Common myeloid progenitor, CD34-positive (primary cell): ENCODE results near the gene CKLF.
"Not testable (repeated sequence)": the region's sequence is repeated elsewhere in the genome, so short reads cannot be mapped to it uniquely, and the experiment has no call there.

Experiments
- CTCF ChIA-PET: fragments of 350-600 bp; sonication (Branson Sonifier 250); formaldehyde crosslinking; loops from one replicate; lab custom pipeline; 2021; ENCODE audit warnings: antibody characterized with exemption; lab: Charles Lee
- POLR2A ChIA-PET: fragments of 350-600 bp; sonication (Branson Sonifier 250); formaldehyde crosslinking; loops from one replicate; lab custom pipeline; 2021; ENCODE audit warnings: antibody characterized with exemption; lab: Charles Lee
- DNase-seq, 3 donors: peaks; one replicate each; pipeline versions ENCODE4 v3.0.0 to v3.0.0-alpha.2; 2013
- H3K27ac ChIP-seq, 2 experiments: 1 replicate in 1 of 2; 2 replicates in 1 of 2; pipeline ENCODE4 v1.7.0; 2013; ENCODE audit warnings: inconsistent platforms in 2 of 2, low read length in 2 of 2, mild to moderate bottlenecking in 2 of 2, low read depth in 1 of 2, moderate library complexity in 1 of 2; ENCODE audit not compliant: severe bottlenecking in 2 of 2, insufficient read depth in 1 of 2, poor library complexity in 1 of 2
- H3K27me3 ChIP-seq, 5 experiments: replicated peaks in 2 of 5; 1 replicate in 3 of 5; 2 replicates in 2 of 5; pipeline versions ENCODE4 v1.6.1 to v1.7.0; 2013; ENCODE audit warnings: low read length in 4 of 5, mild to moderate bottlenecking in 2 of 5, moderate library complexity in 2 of 5, inconsistent platforms in 1 of 5; ENCODE audit not compliant: insufficient read depth in 5 of 5, control insufficient read depth in 4 of 5
- H3K36me3 ChIP-seq, 4 experiments: 1 replicate in 2 of 4; 2 replicates in 2 of 4; pipeline versions ENCODE4 v1.6.1 to v1.7.0; 2013; ENCODE audit warnings: low read length in 3 of 4, control low read depth in 1 of 4, mild to moderate bottlenecking in 1 of 4; ENCODE audit not compliant: control insufficient read depth in 4 of 4, insufficient read depth in 4 of 4
- H3K4me1 ChIP-seq, 4 experiments: 1 replicate in 3 of 4; 2 replicates in 1 of 4; pipeline versions ENCODE4 v1.6.1 to v1.7.1; 2013; ENCODE audit warnings: low read length in 3 of 4, mild to moderate bottlenecking in 3 of 4, control low read depth in 1 of 4, inconsistent platforms in 1 of 4, moderate library complexity in 1 of 4; ENCODE audit not compliant: control insufficient read depth in 4 of 4, insufficient read depth in 4 of 4; ENCODE audit errors: control extremely low read depth in 1 of 4
- H3K4me3 ChIP-seq, 7 experiments: 1 replicate in 4 of 7; 2 replicates in 3 of 7; pipeline versions ENCODE4 v1.5.1 to v1.7.0; 2013; ENCODE audit warnings: mild to moderate bottlenecking in 7 of 7, low read length in 6 of 7, moderate library complexity in 6 of 7, inconsistent platforms in 2 of 7, low read depth in 2 of 7, control low read depth in 1 of 7; ENCODE audit not compliant: insufficient read depth in 4 of 7, control insufficient read depth in 1 of 7; ENCODE audit errors: extremely low read depth in 1 of 7
- H3K9me3 ChIP-seq, 5 experiments: 1 replicate in 4 of 5; 2 replicates in 1 of 5; pipeline versions ENCODE4 v1.6.1 to v1.7.1; 2013; ENCODE audit warnings: low read length in 4 of 5, mild to moderate bottlenecking in 2 of 5, inconsistent platforms in 1 of 5, low read depth in 1 of 5, moderate library complexity in 1 of 5; ENCODE audit not compliant: control insufficient read depth in 4 of 5, insufficient read depth in 2 of 5; ENCODE audit errors: control extremely low read depth in 1 of 5
- whole genome bisulfite sequencing: methylation state at CpG from one replicate; pipeline ENCODE4 v1.1.5; 2013; ENCODE audit not compliant: insufficient coverage; 5-methylcytosine and 5-hydroxymethylcytosine counted together

Gene CKLF

DNA sequence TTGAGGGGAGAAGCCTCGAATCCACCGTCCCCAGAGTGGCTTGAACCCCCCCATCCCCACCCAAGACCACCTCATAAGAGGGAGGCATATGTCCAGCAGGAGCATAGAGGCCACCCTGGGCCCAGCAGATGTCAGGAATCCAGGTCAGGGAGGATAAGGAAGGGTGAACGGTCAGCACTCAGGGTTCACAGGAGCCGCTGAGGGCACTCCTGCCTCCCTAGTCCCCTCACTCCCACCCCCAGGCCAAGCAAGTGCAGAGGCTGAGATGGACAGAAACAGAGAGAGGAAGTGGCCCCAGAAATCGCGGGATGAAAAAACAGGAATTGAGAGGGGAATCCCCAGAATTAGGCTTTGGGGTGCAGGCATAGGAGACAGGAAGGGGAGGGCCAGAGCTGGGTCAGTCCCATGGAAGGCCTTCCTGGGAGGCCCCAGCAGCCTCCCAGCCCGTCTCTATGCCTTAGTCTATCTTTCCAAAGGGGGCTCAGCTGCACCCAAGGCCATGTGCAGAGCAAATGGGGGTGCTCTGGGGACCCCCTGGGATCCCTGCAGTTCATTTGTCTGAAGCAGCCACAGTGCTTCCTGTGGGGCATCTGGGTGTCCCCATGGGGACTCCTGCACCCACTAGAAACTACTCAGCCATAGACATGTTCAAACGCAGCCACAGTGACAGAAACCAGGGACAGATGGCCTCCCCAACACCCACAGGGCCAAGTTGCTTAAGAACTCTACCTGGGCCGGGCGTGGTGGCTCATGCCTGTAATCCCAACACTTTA, 53.8 kb downstream of the CKLF start:
- Histone ChIP-seq H3K27ac (peak overlapping the region in 1 of 2 experiments; percentile 49), H3K27me3 (no peaks in the 10 kb centered on the region), H3K36me3 (peaks cover 11 to 29% (median 20%) of the 10 kb centered on the region in 4 experiments), H3K4me3 (peak overlapping the region in 6 of 7 experiments; percentile 63 to 85 (median 74)), H3K9me3 (peaks cover 0 to 9% (median 3%) of the 10 kb centered on the region in 5 experiments), H3K4me1 (peaks cover 0 to 51% (median 40%) of the 10 kb centered on the region in 4 experiments)
- ChIA-PET CTCF (interaction anchor here (0.8 to 3.3 kb wide), 6 partner anchors 12 to 91 kb away, joined by 3 to 13 read pairs (median 6); no protein-coding TSS in a partner anchor), POLR2A (no interaction called here)
- no peak for DNase-seq
- WGBS = 35% methylated on average over 4 of the region's 10 CpGs

DNA sequence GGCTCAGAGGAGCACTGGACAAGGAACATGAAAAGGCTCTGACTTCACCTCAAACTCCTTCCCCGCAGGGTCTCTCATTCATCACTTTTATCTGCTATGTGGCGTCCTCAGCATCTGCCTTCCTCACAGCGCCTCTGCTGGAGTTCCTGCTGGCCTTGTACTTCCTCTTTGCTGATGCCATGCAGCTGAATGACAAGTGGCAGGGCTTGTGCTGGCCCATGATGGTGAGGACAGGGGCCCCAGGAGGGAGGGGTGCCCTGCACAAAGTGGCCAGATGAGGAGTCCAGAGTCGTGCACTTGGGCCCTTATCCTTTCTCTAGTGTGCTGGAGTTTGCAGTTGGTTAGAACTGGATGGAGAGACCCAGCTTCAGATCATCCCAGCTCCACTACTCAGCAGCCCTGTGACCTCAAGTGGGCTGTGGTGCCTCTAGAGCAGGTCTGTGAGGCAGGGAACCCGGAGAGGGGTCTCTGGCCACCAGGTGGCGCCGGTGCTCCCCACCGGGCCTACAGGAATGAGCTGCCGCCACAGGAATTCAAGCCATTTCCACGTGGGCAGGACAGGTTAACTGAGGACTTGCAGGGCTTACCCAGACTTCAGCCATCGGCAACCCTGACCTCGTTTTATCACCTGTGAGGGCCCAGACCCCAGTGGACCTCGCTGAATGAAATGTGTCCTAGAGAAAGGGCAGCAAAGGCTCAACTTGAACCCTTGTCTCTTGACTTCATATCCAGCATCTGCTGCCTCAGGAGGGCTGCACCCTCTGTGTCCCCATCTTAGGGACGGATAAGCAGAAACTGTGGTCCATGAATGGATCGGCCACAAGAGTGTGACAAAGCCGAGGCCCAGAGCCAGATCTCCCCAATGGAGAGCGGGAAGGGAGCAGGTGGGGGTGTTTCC, 56.1 kb downstream of the CKLF start:
- POLR2A ChIA-PET = interaction anchor here (0.6 kb wide), 1 partner anchor 9 kb away, joined by 3 read pairs; no protein-coding TSS in a partner anchor
- H3K36me3 ChIP-seq = peaks cover 17 to 52% (median 37%) of the 10 kb centered on the region in 4 experiments
- 33% methylated on average over 16 of the region's 17 CpGs for WGBS
- no peaks in the 10 kb centered on the region for H3K9me3 ChIP-seq
- H3K4me1 ChIP-seq = peaks cover 0 to 44% (median 38%) of the 10 kb centered on the region in 4 experiments
- peak; percentile 87 to 91 (median 91) for DNase-seq
- peak overlapping the region in 1 of 2 experiments; percentile 59 for H3K27ac ChIP-seq
- CTCF ChIA-PET = interaction anchor here (0.5 to 3.3 kb wide), 40 partner anchors 9 to 273 kb away, joined by 3 to 18 read pairs (median 4); no protein-coding TSS in a partner anchor
- no peaks in the 10 kb centered on the region for H3K27me3 ChIP-seq
- H3K4me3 ChIP-seq = no peak overlapping the region

DNA sequence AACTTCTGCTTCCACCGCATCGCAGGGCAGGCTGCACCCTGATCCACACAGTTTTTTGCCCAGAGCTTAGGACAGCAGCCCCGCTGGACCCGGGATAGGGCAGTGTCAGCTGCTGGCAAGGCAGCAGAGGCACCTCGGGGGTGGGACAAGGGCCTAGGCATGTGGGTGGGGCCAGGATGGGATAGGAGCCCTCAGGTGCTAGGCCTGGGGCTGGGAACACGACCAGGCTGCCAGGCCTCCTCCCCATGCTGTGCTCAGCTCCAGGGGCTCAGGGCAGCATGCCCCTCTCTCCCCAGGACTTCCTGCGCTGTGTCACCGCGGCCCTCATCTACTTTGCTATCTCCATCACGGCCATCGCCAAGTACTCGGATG, 56.7 kb downstream of the CKLF start:
- peaks cover 0 to 38% (median 32%) of the 10 kb centered on the region in 4 experiments for H3K4me1 ChIP-seq
- H3K9me3 ChIP-seq = no peaks in the 10 kb centered on the region
- 96% methylated on average over 8 of the region's 12 CpGs for whole genome bisulfite sequencing
- H3K36me3 ChIP-seq = peaks cover 17 to 57% (median 40%) of the 10 kb centered on the region in 4 experiments
- CTCF ChIA-PET = interaction anchor here (0.7 to 3.3 kb wide), 27 partner anchors 9 to 273 kb away, joined by 3 to 18 read pairs (median 5); no protein-coding TSS in a partner anchor
- H3K27ac ChIP-seq = peak overlapping the region in 1 of 2 experiments; percentile 59
- H3K27me3 ChIP-seq = no peaks in the 10 kb centered on the region
- POLR2A ChIA-PET = interaction anchor here (0.6 kb wide), 1 partner anchor 10 kb away, joined by 3 read pairs; no protein-coding TSS in a partner anchor
- DNase-seq = no peak
- no peak overlapping the region for H3K4me3 ChIP-seq

DNA sequence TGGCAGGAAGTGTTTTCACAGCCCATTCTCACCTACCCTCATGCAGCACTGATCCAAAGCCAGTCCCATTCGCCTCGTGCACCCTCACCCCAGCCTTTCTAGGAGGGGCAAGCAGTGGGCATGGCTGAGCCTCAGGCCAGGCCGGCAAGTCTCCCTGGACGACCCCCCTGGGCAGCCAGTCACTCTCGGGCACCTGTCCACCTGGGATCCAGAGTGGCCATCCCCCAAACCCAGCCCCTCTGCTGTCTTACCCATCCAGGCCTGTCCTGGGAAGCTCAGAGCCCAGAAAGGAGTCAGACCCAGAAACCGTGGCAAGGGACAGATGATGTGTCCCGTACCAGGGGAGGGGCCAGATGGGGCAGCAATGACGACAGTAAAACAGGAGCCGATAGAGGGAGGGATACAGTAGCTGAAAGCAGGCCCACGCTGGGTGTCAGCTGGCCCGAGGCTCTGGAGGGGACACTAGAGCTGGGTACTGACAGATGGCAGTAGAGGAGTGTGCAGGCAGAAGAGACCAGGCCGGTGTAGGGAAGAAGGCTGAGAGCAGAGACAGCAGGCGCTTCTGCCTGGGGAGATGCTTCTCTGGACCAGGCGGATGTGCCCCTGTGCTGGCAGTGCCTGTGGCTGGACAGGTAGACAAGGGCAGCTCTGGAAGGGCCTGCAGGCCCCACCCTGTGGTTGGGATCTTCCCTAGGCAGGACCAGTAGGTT, 57.9 kb downstream of the CKLF start:
- H3K4me1 ChIP-seq = peaks cover 0 to 35% (median 30%) of the 10 kb centered on the region in 4 experiments
- no peaks in the 10 kb centered on the region for H3K9me3 ChIP-seq
- H3K27me3 ChIP-seq = no peaks in the 10 kb centered on the region
- 98% methylated on average over 14 of the region's 14 CpGs for WGBS
- no peak for DNase-seq
- ChIA-PET CTCF (interaction anchor here (0.8 to 2.9 kb wide), 8 partner anchors 14 to 257 kb away, joined by 3 to 18 read pairs (median 6); no protein-coding TSS in a partner anchor), POLR2A (no interaction called here)
- no peak overlapping the region for H3K4me3 ChIP-seq
- H3K36me3 ChIP-seq = peaks cover 20 to 67% (median 44%) of the 10 kb centered on the region in 4 experiments
- H3K27ac ChIP-seq = no peak overlapping the region

DNA sequence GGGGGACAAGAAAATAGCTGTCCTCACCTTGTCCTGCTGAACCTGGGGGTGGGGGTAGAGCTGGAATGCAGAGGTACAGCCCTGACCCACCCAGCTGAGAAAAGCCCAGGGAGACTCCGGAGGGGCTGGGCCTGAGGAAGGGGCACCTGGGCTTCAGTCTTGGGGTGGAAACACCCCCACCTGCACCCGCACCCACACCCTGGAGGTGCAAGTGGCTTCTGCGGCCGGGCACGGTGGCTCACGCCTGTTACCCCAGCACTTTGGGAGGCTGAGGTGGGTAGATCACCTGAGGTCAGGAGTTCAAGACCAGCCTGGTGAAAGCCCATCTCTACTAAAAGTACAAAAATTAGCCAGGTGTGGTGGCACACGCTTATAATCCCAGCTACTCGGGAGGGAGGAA, 59.5 kb downstream of the CKLF start:
- POLR2A ChIA-PET, H3K9me3 ChIP-seq, DNase-seq, H3K27ac ChIP-seq, H3K4me3 ChIP-seq, H3K27me3 ChIP-seq: not testable (repeated sequence)
- 100% methylated on average over 1 of the region's 8 CpGs for WGBS
- H3K4me1 ChIP-seq = peaks cover 0 to 21% (median 18%) of the 10 kb centered on the region in 4 experiments
- peaks cover 20 to 71% (median 45%) of the 10 kb centered on the region in 4 experiments for H3K36me3 ChIP-seq
- CTCF ChIA-PET = interaction anchor here (0.6 to 1.2 kb wide), 5 partner anchors 14 to 133 kb away, joined by 3 to 4 read pairs (median 3); no protein-coding TSS in a partner anchor

DNA sequence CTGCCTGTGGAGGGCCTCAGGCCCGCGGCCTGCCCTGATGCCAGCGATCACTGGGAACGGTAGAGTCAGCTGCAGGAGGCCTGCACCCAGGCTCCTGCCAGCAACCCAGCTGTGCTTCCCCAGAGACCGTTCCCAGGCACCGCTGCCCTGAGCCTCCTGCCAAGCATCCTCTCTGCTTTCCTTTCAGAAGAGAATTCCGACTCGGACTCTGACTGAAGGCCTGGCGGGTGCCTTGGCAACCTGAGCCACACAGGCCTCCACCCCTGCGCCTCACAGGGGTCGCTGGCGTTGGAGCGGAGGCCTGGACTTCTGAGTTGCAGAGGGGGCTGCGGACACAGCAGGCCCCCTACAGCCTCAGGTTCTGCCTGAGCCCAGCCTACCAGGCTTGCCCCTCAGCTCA, 60.0 kb downstream of the CKLF start:
- WGBS = 94% methylated on average over 10 of the region's 14 CpGs
- CTCF ChIA-PET = interaction anchor here (0.8 to 1.2 kb wide), 3 partner anchors 14 to 46 kb away, joined by 3 to 4 read pairs (median 4); no protein-coding TSS in a partner anchor

More for the DNA sequence above, 60.0 kb downstream of the CKLF start:
- Histone ChIP-seq H3K9me3 (no peaks in the 10 kb centered on the region), H3K27ac (no peak overlapping the region), H3K4me3 (no peak overlapping the region), H3K4me1 (peaks cover 0 to 18% (median 16%) of the 10 kb centered on the region in 4 experiments), H3K27me3 (no peaks in the 10 kb centered on the region), H3K36me3 (peaks cover 20 to 68% (median 45%) of the 10 kb centered on the region in 4 experiments)
- no peak for DNase-seq
- POLR2A ChIA-PET = no interaction called here
